ENCODE measurements around the gene PSTPIP2. TPM values are rescaled to one million over a fixed set of nuclear protein-coding genes. Genes with fewer than 3 reads are reported as not detected.

Gene PSTPIP2
- total and polyA plus RNA-seq, 2 experiments from 2014 or later, result 11.9 to 24.5 TPM

GRCh38 chr18:45998244-45998643, 73.8 kb downstream of the PSTPIP2 start:
- WGBS (ENCODE audit: low lambda C conversion rate, missing lambda C conversion rate), result 67% methylated on average over 3 of the region's 3 CpGs

DNA sequence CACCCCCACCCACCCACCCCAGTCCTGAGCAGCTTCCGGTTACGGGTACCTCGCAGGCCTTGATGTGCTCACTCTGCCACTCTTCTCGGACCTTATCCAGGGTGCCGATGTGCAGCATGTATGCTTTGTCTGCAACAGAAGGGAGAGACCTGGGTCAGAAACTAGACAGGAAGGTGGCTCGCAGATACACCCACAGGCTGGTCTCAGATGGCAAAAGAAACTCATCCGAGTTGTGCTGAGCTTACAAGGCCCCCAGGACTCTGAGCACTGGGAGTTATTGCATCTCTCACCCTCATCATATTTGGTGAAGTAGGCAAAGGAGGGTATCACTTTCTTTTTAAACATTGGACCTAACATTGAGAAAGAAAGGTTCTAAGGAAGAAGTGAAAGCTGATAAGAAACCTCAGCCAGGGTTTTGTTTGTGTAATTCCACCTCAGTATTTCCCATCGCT, 74.3 kb downstream of the PSTPIP2 start:
- H3K4me3 ChIP-seq, result no peak overlapping the region
- 94% methylated on average over 5 of the region's 8 CpGs for WGBS (ENCODE audit: low lambda C conversion rate, missing lambda C conversion rate)
- H3K27ac ChIP-seq, result no peak overlapping the region

More at GRCh38 chr18:45998244-45998643, 73.8 kb downstream of the PSTPIP2 start:
- DNase-seq (ENCODE audit: low spot score), result no peak
- Histone ChIP-seq H3K36me3 (replicated peaks; ENCODE audit: insufficient read depth, low read depth) (no peaks in the 10 kb centered on the region), H3K4me1 (ENCODE audit: insufficient read depth) (no peaks in the 10 kb centered on the region), H3K9me3 (ENCODE audit: low read depth) (no peaks in the 10 kb centered on the region), H3K79me2 (no peaks in the 10 kb centered on the region), H2AFZ (no peak overlapping the region), H3K27ac (no peak overlapping the region), H3K9me2 (replicated peaks; ENCODE audit: insufficient read depth) (no peaks in the 10 kb centered on the region), H3K27me3 (no peaks in the 10 kb centered on the region), H3K4me2 (no peak overlapping the region), H4K20me1 (ENCODE audit: insufficient read depth, poor library complexity, severe bottlenecking) (no peaks in the 10 kb centered on the region), H3K4me3 (no peak overlapping the region)
- TF ChIP-seq EZH2phosphoT487 (IDR thresholded peaks at IDR 0.05; ENCODE audit: low read depth, severe bottlenecking, unreplicated experiment), result no peak
- TF ChIP-seq EZH2 (IDR thresholded peaks at IDR 0.05; ENCODE audit: borderline replicate concordance), result no peak
- TF ChIP-seq, protein P1, sequence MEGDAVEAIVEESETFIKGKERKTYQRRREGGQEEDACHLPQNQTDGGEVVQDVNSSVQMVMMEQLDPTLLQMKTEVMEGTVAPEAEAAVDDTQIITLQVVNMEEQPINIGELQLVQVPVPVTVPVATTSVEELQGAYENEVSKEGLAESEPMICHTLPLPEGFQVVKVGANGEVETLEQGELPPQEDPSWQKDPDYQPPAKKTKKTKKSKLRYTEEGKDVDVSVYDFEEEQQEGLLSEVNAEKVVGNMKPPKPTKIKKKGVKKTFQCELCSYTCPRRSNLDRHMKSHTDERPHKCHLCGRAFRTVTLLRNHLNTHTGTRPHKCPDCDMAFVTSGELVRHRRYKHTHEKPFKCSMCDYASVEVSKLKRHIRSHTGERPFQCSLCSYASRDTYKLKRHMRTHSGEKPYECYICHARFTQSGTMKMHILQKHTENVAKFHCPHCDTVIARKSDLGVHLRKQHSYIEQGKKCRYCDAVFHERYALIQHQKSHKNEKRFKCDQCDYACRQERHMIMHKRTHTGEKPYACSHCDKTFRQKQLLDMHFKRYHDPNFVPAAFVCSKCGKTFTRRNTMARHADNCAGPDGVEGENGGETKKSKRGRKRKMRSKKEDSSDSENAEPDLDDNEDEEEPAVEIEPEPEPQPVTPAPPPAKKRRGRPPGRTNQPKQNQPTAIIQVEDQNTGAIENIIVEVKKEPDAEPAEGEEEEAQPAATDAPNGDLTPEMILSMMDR (IDR thresholded peaks at IDR 0.05; ENCODE audit: poor library complexity), result no peak

GRCh38 chr18:45995461-45995860, 76.6 kb downstream of the PSTPIP2 start:
- Histone ChIP-seq H3K4me3 (no peak overlapping the region), H3K79me2 (no peaks in the 10 kb centered on the region), H3K9me3 (ENCODE audit: low read depth) (no peaks in the 10 kb centered on the region), H3K36me3 (replicated peaks; ENCODE audit: insufficient read depth, low read depth) (no peaks in the 10 kb centered on the region), H2AFZ (no peak overlapping the region), H3K4me2 (no peak overlapping the region), H3K27me3 (no peaks in the 10 kb centered on the region), H3K9me2 (replicated peaks; ENCODE audit: insufficient read depth) (no peaks in the 10 kb centered on the region), H4K20me1 (ENCODE audit: insufficient read depth, poor library complexity, severe bottlenecking) (no peaks in the 10 kb centered on the region), H3K4me1 (ENCODE audit: insufficient read depth) (no peaks in the 10 kb centered on the region), H3K27ac (no peak overlapping the region)
- 93% methylated on average over 3 of the region's 3 CpGs for WGBS (ENCODE audit: low lambda C conversion rate, missing lambda C conversion rate)
- TF ChIP-seq EZH2phosphoT487 (IDR thresholded peaks at IDR 0.05; ENCODE audit: low read depth, severe bottlenecking, unreplicated experiment) (no peak), EZH2 (IDR thresholded peaks at IDR 0.05; ENCODE audit: borderline replicate concordance) (no peak)
- TF ChIP-seq, protein P1 (IDR thresholded peaks at IDR 0.05; ENCODE audit: poor library complexity), result no peak
- no peak for DNase-seq (ENCODE audit: low spot score)

More for the DNA sequence above, 74.3 kb downstream of the PSTPIP2 start:
- no peak overlapping the region for H3K4me2 ChIP-seq
- no peaks in the 10 kb centered on the region for H3K36me3 ChIP-seq (replicated peaks; ENCODE audit: insufficient read depth, low read depth)
- H4K20me1 ChIP-seq (ENCODE audit: insufficient read depth, poor library complexity, severe bottlenecking), result no peaks in the 10 kb centered on the region
- H3K9me3 ChIP-seq (ENCODE audit: low read depth), result no peaks in the 10 kb centered on the region
- H3K9me2 ChIP-seq (replicated peaks; ENCODE audit: insufficient read depth), result no peaks in the 10 kb centered on the region
- TF ChIP-seq EZH2phosphoT487 (IDR thresholded peaks at IDR 0.05; ENCODE audit: low read depth, severe bottlenecking, unreplicated experiment) (no peak), EZH2 (IDR thresholded peaks at IDR 0.05; ENCODE audit: borderline replicate concordance) (no peak)
- TF ChIP-seq, protein P1 (IDR thresholded peaks at IDR 0.05; ENCODE audit: poor library complexity), result no peak
- H3K79me2 ChIP-seq, result no peaks in the 10 kb centered on the region
- H3K4me1 ChIP-seq (ENCODE audit: insufficient read depth), result no peaks in the 10 kb centered on the region
- H2AFZ ChIP-seq, result no peak overlapping the region
- no peaks in the 10 kb centered on the region for H3K27me3 ChIP-seq
- DNase-seq (ENCODE audit: low spot score), result no peak

All from hepatocyte (in vitro differentiated cells).